ENCODE data around the gene TMEM242.

DNA sequence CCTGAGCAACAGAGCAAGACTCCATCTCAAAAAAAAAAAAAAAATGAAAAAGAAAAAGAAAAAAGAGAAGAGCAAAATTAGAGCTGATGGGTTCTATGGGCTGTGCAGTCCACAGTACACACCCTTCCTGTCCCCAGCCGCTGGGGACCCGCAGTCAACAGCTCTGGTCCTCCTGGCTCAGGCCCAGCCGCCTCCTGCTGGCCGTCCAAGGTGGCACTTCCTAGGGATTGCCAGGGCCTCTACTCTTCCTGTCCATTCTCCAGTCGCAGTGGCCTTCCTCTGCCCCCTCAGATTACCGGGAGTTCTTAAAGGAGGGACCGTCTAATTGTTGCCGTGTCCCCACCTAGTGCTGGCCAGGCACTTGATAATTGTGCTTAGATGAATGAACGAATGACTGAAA lies 41.7 kb downstream of the TMEM242 start:
- TF ChIP-seq, protein P1, sequence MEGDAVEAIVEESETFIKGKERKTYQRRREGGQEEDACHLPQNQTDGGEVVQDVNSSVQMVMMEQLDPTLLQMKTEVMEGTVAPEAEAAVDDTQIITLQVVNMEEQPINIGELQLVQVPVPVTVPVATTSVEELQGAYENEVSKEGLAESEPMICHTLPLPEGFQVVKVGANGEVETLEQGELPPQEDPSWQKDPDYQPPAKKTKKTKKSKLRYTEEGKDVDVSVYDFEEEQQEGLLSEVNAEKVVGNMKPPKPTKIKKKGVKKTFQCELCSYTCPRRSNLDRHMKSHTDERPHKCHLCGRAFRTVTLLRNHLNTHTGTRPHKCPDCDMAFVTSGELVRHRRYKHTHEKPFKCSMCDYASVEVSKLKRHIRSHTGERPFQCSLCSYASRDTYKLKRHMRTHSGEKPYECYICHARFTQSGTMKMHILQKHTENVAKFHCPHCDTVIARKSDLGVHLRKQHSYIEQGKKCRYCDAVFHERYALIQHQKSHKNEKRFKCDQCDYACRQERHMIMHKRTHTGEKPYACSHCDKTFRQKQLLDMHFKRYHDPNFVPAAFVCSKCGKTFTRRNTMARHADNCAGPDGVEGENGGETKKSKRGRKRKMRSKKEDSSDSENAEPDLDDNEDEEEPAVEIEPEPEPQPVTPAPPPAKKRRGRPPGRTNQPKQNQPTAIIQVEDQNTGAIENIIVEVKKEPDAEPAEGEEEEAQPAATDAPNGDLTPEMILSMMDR (IDR thresholded peaks at IDR 0.05) = no peak
- no peak for TF ChIP-seq EZH2 (IDR thresholded peaks at IDR 0.05; ENCODE audit: borderline replicate concordance, insufficient read depth, low read depth, low read length, poor library complexity, severe bottlenecking)
